Activated CD4-positive, alpha-beta T cell treated with anti-CD3 and anti-CD28 coated beads, Interleukin-2, amount 50 U/mL, for 24 hours (primary cell): ENCODE data around the gene NSUN5.
"Not testable (repeated sequence)": the region's sequence is repeated elsewhere in the genome, so short reads cannot be mapped to it uniquely, and the experiment has no call there.

ENCODE experiments used
- DNase-seq, 2 donors: peaks; one replicate each; pipeline ENCODE4 v3.0.0-alpha.2; 2020; ENCODE audit warnings: low read depth in 1 of 2, low spot score in 1 of 2

NSUN5 gene

DNA sequence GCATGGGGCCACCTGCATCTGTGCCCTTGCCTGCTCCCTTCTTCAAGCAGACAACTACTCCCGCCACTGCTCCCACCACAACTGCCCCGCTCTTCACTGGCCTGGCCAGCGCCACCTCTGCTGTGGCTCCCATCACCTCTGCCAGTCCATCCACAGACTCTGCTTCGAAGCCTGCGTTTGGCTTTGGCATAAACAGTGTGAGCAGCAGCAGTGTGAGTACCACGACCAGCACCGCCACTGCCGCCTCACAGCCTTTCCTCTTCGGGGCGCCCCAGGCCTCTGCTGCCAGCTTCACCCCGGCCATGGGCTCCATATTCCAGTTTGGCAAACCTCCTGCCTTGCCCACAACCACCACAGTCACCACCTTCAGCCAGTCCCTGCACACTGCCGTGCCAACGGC is 11.4 kb downstream of the NSUN5 start:
- not testable (repeated sequence) for DNase-seq

DNA sequence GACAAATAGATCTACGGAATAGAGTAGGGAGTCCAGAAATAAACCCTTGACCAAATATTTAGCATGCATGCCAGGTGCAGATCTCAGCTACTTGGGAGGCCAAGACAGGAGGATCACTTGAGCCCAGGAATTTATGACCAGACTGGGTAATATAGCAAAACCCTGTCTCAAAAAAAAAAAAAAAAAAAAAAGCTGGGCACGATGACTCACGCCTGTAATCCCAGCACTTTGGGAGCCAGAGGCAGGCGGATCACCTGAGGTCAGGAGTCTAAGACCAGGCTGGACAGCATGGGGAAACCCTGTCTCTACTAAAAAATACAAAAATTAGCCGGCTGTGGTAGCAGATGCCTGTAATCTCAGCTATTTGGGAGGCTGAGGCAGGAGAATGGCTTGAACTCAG is 31.4 kb downstream of the NSUN5 start:
- not testable (repeated sequence) for DNase-seq

DNA sequence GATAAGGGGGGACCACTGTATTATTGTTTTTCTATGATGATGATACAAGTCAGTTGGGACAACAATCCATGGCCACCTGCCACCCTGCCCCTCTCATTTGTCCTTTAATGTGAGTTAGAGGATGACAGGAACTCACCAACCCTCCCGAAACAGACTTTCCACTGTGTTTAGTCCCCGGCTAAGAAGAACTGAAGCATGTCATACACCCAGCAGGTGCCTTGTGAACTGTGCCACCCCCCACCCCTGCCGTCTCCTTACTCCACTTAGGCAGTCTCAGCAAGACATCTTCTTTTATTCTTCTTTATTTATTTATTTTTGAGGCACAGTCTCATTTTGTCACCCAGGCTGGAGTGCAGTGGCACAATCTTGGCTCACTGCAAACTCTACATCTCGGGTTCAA is 40.8 kb downstream of the NSUN5 start:
- not testable (repeated sequence) for DNase-seq

DNA sequence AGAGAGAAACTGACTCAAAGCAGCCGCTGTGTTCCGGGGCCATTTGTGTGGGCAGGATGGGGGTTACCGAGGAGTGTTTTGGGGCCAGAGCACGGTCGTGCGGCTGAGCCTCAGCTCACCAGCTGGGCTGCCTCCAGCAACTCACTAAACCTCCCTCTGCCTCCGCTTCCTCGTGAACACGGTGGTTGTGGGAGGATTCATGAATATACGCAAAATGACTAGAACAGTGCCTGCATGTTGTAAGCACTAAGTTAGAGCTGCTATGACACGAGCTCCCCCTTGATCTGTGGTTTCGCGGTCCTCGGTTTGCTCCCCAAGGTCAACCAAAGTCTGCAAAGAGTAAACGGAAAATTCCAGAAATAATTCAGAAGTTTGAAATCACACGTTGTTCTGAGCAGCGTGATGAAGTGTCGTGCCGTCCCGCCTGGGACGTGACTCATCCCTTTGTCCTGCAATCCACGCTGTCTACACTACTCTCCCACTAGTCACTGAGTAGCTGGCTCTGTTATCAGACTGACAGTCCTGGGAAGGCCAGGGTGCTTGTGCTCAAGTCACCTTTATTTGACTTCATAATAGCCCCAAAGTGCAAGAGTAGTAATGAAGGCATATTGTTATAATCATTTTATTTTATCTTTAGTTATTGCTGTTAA is 41.8 kb downstream of the NSUN5 start:
- DNase-seq = not testable (repeated sequence)

DNA sequence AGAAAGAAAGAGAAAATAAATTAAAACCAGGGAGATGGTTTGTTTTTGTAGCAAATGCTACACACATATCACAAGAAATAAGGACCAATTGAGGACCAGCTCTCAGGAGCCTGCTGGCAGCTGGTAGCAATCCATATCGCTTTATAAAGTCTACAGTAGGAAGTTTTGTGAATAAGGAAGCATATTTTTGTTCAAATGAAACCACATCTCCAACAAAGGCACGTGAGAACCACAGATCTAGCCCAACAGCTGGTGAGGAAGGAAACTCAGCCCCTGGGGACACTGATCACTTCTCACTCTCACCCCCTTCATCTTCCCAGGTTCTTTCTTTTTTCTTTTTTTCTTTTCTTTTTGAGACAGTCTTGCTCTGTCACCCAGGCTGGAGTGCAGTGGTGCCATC is 46.2 kb downstream of the NSUN5 start:
- DNase-seq = not testable (repeated sequence)
